ENCODE data around the gene RGS6. TPM values are rescaled to one million over a fixed set of nuclear protein-coding genes. Genes with fewer than 3 reads are reported as not detected.

Gene RGS6
- total RNA-seq, 3 donors from 2014 or later: 3.4 to 9.2 (median 4.5) TPM

DNA sequence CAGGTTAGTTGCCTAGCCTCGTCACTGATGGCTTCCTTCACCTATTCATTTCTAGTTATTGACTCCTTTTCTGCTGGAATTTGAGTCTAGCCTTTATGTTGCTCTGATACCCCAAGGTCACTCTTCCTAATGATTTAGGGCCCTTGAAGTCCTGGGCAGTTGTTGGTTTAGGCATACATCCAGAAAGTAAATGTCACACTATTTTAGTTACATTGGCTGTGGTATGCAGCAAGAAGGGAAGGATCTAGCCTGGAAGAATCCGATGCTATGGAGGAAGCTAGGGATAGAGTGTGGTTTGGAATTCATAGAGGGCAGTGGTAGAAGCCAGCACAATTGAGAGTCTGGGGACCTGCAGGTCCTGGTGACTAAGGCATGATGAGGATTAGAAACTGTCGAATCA, 38.0 kb downstream of the RGS6 start:
- TF ChIP-seq POLR2AphosphoS5 (IDR thresholded peaks at IDR 0.05): no peak
- TF ChIP-seq POLR2A (IDR thresholded peaks at IDR 0.05): no peak
- TF ChIP-seq, protein P1, sequence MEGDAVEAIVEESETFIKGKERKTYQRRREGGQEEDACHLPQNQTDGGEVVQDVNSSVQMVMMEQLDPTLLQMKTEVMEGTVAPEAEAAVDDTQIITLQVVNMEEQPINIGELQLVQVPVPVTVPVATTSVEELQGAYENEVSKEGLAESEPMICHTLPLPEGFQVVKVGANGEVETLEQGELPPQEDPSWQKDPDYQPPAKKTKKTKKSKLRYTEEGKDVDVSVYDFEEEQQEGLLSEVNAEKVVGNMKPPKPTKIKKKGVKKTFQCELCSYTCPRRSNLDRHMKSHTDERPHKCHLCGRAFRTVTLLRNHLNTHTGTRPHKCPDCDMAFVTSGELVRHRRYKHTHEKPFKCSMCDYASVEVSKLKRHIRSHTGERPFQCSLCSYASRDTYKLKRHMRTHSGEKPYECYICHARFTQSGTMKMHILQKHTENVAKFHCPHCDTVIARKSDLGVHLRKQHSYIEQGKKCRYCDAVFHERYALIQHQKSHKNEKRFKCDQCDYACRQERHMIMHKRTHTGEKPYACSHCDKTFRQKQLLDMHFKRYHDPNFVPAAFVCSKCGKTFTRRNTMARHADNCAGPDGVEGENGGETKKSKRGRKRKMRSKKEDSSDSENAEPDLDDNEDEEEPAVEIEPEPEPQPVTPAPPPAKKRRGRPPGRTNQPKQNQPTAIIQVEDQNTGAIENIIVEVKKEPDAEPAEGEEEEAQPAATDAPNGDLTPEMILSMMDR (IDR thresholded peaks at IDR 0.05): no peak
- intact Hi-C loops (cut with DNase I; ENCODE audit: low total_unique reads): no loop called here
- DNase-seq (ENCODE audit: low spot score in 2 of 2): no peak
- H3K27ac ChIP-seq: no peak overlapping the region
- no peaks in the 10 kb centered on the region for H3K36me3 ChIP-seq
- H3K4me3 ChIP-seq: no peak overlapping the region
- H3K4me1 ChIP-seq: no peaks in the 10 kb centered on the region
- no peaks in the 10 kb centered on the region for H3K27me3 ChIP-seq
- H3K9me3 ChIP-seq: no peaks in the 10 kb centered on the region

DNA sequence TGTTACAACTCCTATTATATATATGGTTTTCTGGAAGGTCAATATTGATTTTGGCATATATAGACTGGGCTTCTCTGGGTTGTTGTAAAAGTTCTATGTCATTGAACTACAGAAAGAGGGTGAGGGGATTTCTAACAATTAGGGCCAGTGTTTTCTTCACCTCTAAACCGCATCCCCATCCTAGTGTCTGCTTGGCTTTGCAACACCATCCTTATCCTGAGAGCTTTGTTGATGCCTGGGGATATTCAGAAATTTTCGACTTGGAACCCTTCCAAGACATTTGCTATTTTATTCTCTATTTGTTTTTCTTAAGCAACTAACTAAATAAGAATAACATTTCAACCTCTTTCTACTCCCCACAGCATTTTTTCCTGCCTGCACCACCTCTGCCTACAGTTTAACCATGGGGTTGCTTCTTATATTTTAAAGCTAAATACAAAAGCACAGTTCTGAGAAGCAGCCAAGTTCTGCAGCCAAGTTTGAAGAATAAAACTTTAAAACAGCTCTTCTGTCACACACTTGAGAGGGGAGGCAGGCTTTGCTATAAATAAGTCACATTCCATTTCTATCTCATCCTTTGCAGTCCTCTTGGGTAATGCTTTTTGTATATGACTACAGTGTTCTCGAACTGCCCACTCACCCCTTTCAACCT, 53.4 kb downstream of the RGS6 start:
- TF ChIP-seq, protein P1 (IDR thresholded peaks at IDR 0.05): no peak
- TF ChIP-seq POLR2AphosphoS5 (IDR thresholded peaks at IDR 0.05): no peak
- no peak for TF ChIP-seq POLR2A (IDR thresholded peaks at IDR 0.05)
- no peak overlapping the region for H3K27ac ChIP-seq
- H3K27me3 ChIP-seq: no peaks in the 10 kb centered on the region
- intact Hi-C loops (cut with DNase I; ENCODE audit: low total_unique reads): no loop called here
- no peaks in the 10 kb centered on the region for H3K4me1 ChIP-seq
- H3K4me3 ChIP-seq: no peak overlapping the region
- H3K36me3 ChIP-seq: no peaks in the 10 kb centered on the region
- no peak for DNase-seq (ENCODE audit: low spot score in 2 of 2)
- H3K9me3 ChIP-seq: no peaks in the 10 kb centered on the region

DNA sequence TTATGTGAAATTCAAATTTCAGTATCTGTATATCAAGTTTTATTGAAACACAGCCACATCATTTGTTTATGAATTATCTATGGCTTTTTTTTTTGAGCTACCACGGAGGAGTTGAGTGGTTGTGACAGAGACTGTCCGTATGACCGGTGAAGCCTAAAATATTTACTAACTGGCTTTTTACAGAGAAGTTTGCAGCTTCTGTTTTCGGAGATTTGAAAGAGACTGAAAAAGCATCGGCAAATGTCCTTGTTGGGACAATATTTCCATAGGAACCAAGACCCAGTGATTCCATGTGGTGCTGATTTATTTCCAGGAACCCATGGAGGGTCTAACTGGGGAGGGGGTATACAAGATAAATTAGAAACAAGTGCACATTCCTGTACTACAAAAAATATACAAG, 56.2 kb downstream of the RGS6 start:
- Histone ChIP-seq H3K27me3 (no peaks in the 10 kb centered on the region), H3K36me3 (no peaks in the 10 kb centered on the region), H3K4me1 (no peaks in the 10 kb centered on the region), H3K4me3 (no peak overlapping the region), H3K27ac (no peak overlapping the region), H3K9me3 (no peaks in the 10 kb centered on the region)
- DNase-seq (ENCODE audit: low spot score in 2 of 2): no peak
- intact Hi-C loops (cut with DNase I; ENCODE audit: low total_unique reads): no loop called here
- TF ChIP-seq, protein P1 (IDR thresholded peaks at IDR 0.05): no peak
- TF ChIP-seq POLR2A (IDR thresholded peaks at IDR 0.05): no peak
- TF ChIP-seq POLR2AphosphoS5 (IDR thresholded peaks at IDR 0.05): no peak

DNA sequence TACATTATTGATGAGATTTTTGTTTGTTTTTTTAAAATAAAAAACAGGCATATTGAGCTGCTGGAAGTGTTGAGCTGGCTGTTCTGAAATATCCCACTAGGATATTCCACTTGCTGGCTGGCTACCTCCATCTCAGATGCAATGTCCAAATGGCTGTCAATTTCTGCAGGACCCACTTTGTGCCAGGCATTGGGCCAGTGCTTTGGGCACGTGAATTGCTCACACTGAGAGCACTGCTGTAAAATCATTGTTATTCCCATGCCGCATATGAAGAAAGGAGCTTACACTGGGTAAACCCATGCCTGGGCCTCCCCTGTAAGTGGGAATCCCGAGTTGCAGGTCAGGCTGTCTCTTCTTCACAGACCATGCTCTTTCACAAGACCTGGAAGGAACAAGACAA, 56.7 kb downstream of the RGS6 start:
- Histone ChIP-seq H3K27me3 (no peaks in the 10 kb centered on the region), H3K9me3 (no peaks in the 10 kb centered on the region), H3K27ac (no peak overlapping the region), H3K36me3 (no peaks in the 10 kb centered on the region), H3K4me3 (no peak overlapping the region), H3K4me1 (no peaks in the 10 kb centered on the region)
- no peak for DNase-seq (ENCODE audit: low spot score in 2 of 2)
- intact Hi-C loops (cut with DNase I; ENCODE audit: low total_unique reads): no loop called here
- TF ChIP-seq POLR2A (IDR thresholded peaks at IDR 0.05) (no peak), POLR2AphosphoS5 (IDR thresholded peaks at IDR 0.05) (no peak)
- TF ChIP-seq, protein P1 (IDR thresholded peaks at IDR 0.05): no peak

DNA sequence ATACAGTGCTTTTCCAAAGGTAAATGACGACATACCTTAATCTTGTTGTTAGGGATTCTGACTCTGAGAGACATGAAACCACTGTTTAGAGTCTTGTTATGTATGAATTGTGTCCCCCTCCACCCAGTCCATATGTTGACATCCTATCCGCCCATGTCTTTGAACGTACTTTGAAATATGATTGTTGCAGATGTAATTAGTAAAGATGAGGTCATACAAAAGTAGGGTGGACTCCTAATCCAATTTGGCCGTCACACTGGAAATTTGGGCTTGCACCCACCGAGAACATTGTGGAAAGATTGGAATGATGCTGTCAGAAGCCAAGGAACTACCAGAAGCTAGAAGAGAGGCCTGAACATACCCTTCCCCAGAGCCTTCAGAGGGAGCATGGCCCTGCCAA, 62.2 kb downstream of the RGS6 start:
- H3K4me3 ChIP-seq: no peak overlapping the region
- H3K9me3 ChIP-seq: no peaks in the 10 kb centered on the region
- H3K36me3 ChIP-seq: no peaks in the 10 kb centered on the region
- no peak overlapping the region for H3K27ac ChIP-seq
- no peaks in the 10 kb centered on the region for H3K27me3 ChIP-seq
- TF ChIP-seq POLR2AphosphoS5 (IDR thresholded peaks at IDR 0.05) (no peak), POLR2A (IDR thresholded peaks at IDR 0.05) (no peak)
- TF ChIP-seq, protein P1 (IDR thresholded peaks at IDR 0.05): no peak
- H3K4me1 ChIP-seq: no peaks in the 10 kb centered on the region
- intact Hi-C loops (cut with DNase I; ENCODE audit: low total_unique reads): no loop called here
- DNase-seq (ENCODE audit: low spot score in 2 of 2): no peak

Measured in breast epithelium (tissue), 4 donors.